GM12801 (cell line): ENCODE results near the gene GTF3C5.

ENCODE experiments used
- TF ChIP-seq, protein P1 (sequence below): IDR thresholded peaks from one replicate; pipeline ENCODE4 v1.5.1; 2011; ENCODE audit warnings: control low read depth; ENCODE audit not compliant: insufficient read length; ENCODE audit errors: extremely low read depth

GTF3C5 gene

DNA sequence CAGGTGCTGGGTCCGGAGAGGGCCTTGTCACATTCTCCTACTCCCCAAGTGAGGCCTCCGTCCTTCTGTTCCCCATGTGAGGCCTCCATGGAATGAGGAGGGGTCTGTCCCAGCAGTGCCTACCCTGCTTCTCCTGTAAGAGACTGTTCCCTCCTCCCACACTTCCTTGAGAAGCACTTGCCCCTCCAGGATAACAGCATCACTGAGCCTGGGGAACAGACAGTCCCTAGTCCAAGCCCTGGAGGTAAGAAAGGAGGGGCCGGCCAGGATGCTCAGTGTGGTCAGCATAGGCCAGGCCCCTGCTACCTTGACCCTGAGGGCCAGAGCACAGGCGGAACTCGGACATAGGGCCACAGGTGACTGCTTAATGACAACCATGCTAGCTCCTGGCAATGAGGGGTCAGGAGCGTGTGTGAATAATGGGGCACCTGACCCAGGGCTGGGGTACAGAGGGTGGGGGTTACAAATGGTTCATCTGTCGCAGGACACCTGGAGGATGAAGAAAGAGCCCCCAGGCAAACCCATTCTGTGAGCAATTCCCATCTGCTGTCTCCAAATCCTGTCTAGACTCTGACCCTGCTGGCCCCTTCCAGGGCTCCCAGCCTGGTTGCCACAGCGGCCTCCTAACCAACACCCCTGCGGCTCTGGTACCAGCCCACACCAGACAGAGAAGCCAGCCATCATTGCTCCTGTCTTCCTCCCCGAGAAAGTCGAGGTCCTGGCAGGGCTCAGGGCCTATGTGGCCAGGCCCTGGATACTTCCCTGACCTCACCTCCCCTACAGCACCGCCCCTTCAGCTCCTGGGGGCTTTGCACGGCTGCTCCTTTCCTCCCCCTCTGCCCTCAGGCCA lies 69.9 kb downstream of the GTF3C5 start:
- TF ChIP-seq, protein P1, sequence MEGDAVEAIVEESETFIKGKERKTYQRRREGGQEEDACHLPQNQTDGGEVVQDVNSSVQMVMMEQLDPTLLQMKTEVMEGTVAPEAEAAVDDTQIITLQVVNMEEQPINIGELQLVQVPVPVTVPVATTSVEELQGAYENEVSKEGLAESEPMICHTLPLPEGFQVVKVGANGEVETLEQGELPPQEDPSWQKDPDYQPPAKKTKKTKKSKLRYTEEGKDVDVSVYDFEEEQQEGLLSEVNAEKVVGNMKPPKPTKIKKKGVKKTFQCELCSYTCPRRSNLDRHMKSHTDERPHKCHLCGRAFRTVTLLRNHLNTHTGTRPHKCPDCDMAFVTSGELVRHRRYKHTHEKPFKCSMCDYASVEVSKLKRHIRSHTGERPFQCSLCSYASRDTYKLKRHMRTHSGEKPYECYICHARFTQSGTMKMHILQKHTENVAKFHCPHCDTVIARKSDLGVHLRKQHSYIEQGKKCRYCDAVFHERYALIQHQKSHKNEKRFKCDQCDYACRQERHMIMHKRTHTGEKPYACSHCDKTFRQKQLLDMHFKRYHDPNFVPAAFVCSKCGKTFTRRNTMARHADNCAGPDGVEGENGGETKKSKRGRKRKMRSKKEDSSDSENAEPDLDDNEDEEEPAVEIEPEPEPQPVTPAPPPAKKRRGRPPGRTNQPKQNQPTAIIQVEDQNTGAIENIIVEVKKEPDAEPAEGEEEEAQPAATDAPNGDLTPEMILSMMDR, result no peak

DNA sequence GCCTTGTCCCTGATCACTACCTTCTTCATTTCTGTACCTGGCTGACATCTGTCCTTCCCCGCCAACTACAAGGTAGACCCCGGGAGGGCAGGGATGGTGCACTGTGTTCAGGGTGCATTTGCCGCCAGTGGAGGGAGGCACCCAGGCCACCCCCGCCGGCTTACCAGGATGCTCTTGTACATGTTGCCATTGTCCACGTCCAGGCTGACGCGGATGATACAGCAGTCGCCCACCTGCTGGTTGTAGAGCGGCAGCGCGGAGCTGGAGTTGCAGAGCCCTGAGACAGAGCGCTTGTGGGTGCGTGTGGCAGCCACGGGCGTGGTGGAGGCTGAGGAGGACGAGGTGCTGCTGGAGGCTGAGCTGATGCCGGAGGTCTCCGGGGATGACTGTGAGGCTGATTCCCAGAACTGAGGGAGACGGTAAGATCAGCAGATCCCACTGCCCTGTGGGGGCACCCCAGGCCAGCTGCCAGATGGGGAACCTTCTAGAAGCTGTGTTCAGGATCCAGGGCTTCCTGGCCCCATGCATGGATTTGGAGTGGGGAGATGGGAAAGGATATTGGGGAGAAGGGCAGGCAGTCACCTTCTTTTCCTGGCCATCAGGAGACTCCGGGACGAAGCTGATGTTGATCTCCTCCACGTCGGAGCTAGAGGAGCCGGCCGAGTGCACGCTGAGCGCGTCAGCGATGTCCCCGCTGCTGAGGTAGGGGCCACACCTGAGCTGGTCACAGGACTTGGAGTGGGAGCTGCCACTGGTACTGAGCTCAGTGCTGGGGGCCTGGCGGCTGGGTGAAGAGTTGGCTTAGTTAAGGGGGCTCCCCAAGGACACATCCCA lies 70.8 kb downstream of the GTF3C5 start:
- TF ChIP-seq, protein P1, result no peak

DNA sequence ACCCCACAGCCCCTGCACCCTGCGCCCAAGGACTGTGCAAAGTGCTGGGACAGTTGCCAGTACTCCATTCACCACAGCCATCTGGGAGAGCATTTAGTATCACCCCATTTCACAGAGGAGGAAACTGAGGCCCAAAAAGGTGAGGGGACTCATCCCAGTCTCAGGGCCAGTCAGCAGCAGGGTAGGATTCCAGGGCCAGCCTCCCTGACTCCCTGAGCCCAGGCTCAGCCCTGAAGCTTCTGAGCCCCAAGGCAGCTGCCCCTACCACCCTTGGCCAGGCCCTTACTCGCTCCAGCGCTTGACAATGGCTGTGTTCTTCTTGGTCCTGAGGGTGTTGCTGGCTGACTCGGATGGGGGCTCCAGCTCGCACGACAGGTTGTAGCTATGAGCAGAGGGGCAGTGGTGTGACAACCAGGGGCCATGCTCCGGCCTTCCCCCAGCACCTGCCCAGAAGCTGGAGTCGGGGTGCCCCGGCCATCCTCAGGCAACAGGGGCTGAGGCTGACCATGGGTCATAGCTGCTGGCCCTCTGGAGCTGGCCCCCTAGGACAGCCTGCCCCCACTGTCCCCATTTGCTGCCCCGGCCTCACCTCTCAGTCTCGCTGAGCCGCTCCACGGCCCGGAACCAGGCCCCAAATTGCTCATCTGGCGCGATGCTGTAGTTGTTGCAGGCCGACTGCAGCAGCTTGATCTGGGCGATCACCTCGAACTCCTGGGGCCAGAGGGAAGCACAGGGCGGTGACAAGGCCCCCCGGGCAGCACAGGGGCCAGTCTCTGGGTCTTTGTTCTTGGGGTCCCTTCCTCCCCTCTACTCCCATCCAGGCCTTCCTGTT lies 71.6 kb downstream of the GTF3C5 start:
- TF ChIP-seq, protein P1, result no peak

DNA sequence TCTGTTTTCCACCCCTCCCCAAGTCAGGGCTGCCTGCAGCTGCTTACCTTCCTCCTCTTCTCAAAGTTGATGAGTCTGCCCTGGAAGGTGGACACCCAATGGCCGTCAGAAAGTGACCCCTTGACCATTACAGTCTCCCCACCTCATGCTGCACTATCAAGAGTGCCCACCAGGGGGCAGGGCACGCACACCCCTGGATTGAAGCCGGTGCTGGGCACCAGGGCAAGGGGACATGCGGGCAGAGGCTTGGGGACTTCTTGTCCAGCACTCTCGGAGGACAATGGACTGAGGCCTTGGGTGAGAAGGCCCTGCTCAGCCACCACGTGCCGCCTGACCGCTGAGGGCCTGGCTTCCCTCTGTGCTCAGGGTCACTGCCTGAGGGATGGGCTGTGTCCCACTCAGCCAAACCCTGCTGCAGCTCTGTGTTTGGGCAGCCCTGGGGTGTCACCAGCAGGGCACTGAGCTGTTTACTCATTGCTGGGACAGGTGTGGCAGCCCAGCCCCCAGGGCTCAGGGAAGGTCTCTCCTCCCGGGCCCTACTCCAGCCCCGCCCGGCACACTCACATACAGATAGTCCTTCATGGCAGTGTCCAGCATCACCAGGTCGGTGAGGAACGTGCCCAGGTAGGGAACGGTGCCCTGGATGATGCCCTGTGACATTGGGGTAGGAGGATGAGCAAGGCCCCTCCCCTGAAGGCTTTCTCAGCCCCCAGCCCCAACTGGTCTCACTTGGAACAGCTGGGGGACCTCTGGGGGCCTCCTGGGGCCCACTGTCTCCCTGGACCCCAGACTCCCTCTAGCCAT lies 72.6 kb downstream of the GTF3C5 start:
- TF ChIP-seq, protein P1, result no peak

DNA sequence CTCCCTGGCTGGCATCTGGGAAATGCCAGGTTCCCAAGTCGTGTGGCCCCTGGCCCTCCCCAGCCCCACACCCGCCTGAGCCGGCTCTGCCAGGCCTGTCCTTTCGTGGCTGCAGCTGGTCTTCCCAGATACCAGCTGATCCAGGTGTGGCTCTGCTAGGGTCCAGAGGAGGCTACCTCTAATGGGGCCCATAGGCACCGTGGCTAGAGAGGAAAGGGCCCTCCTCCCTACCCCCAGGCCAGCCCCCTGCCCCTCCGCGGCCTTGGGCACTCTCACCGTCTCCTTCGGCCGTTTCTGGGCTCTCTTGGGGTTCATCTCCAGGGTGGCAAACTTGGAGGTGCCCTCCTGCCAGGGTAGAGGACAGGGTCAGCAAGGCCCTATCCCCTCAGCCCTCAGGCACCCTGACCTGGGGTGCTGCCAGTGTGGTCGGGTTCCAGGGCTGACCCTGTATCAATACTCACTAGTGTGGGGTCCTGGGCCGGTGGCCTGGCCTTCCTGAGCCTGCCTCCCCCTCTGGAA lies 73.2 kb downstream of the GTF3C5 start:
- TF ChIP-seq, protein P1, result no peak

DNA sequence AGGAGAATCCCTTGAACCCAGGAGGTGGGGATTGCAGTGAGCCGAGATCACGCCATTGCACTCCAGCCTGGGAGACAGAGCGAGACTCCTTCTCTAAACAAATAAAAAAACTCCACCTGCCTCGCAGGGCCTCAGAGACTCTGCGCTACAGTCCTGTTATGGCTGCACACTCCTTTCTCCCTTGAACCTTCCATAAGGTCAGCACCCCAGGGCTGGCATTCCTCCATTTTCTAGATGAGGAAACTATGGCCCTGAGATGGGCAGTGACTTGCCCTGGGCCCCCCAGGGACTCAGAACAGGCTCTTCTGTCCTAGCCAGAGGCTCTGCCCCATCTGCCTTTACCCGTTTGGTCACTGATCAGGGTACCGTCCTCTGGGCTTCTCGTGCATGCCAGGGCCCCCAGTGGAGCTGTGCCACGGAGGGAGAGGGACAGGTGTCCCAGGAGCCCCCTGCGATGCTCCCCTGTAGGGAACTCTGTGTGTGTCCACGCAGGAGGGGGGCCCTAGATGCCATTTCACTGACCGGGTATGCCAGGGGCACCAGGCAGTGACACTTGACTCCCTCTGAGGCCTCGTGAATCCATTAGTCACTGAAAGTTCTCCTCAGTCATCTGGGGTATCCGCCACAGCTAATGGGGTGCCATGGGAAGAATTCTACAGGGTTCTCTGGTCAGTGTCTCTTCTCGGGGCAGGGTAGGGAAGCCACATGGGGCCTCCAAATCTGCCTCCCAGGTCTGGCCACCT lies 74.1 kb downstream of the GTF3C5 start:
- TF ChIP-seq, protein P1, result no peak
